Activated naive CD4-positive, alpha-beta T cell treated with anti-CD3 and anti-CD28 coated beads, Interleukin-2, amount 50 U/mL, for 24 hours (primary cell): Measurements from ENCODE around the gene STPG1.

ENCODE experiments used
- H3K27ac Mint-ChIP-seq: one replicate; pipeline ENCODE4 v1.8.0; 2021; ENCODE audit warnings: mild to moderate bottlenecking, mixed read lengths
- H3K27me3 Mint-ChIP-seq: one replicate; pipeline ENCODE4 v1.8.0; 2021; ENCODE audit warnings: mixed read lengths
- H3K36me3 Mint-ChIP-seq: one replicate; pipeline ENCODE4 v1.8.0; 2021; ENCODE audit warnings: mixed read lengths
- H3K4me1 Mint-ChIP-seq: one replicate; pipeline ENCODE4 v1.8.0; 2021; ENCODE audit warnings: mixed read lengths
- H3K4me3 Mint-ChIP-seq: one replicate; pipeline ENCODE4 v1.8.0; 2021; ENCODE audit warnings: mild to moderate bottlenecking, mixed read lengths
- H3K9me3 Mint-ChIP-seq: one replicate; pipeline ENCODE4 v1.8.0; 2021; ENCODE audit warnings: mixed read lengths

Gene STPG1

DNA sequence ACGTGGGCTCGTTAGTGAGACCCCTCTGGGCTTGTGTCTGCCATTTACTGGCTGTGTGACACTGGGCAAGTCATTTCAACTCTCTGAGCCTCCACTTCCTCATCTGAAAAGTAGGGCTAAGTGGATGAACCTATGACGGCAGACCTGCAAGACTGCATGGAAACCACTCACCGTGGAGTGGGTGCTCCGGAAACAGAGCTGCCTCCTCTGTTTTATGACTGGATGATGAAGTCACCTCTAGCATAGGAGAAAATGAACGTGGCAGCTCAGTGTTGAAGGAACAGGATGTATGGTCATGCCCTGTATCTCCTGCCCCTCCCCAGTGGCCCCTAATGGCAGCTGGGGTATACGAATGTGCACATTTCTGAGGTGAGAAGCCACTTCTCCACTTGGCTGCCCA, 40.5 kb downstream of the STPG1 start:
- Mint-ChIP-seq H3K9me3 (no peaks in the 10 kb centered on the region), H3K27me3 (no peaks in the 10 kb centered on the region), H3K4me1 (no peaks in the 10 kb centered on the region), H3K36me3 (peaks cover 3% of the 10 kb centered on the region), H3K27ac (no peak overlapping the region), H3K4me3 (no peak overlapping the region)

DNA sequence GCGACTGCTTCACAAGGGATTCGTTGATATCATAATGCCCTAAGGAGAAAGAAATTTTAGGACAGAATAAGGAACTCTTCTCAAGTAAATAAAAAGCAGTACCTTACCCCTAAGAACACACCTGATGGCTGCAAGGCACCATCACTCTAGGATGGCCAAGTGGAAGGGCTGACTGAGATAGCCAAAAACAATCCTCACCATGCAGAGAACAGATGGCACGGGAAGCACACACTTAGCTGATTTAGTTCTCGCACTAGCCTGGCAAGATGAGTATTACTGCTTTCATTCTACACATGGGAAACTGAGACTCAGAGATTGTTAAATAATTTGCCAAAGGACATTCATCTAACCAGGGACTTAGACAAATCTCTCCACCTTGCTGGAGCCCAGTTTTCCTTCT, 43.8 kb downstream of the STPG1 start:
- Mint-ChIP-seq H3K27me3 (no peaks in the 10 kb centered on the region), H3K4me1 (peaks cover 7% of the 10 kb centered on the region), H3K9me3 (no peaks in the 10 kb centered on the region), H3K36me3 (no peaks in the 10 kb centered on the region), H3K27ac (no peak overlapping the region), H3K4me3 (no peak overlapping the region)

DNA sequence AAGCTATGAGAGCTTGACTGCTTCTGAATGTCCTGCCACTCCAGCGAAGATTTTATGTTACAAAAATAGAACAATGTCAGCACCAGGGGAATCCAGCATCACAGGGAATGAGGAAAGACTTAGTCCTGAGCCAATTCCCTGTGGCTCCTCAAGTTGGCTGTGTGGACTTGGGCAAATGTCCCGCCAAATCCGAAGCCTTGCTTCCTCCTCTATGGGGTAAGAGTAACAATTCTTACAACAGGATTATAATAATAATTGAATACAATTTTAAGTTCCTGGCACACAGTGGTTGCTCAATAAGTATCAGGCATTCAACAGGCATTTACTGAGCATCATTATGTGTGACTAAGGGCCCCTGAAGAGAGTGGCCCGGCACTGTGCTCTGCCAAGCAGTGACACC, 44.4 kb downstream of the STPG1 start:
- Mint-ChIP-seq H3K4me1 (peaks cover 8% of the 10 kb centered on the region), H3K27ac (no peak overlapping the region), H3K9me3 (no peaks in the 10 kb centered on the region), H3K36me3 (no peaks in the 10 kb centered on the region), H3K4me3 (no peak overlapping the region), H3K27me3 (no peaks in the 10 kb centered on the region)

DNA sequence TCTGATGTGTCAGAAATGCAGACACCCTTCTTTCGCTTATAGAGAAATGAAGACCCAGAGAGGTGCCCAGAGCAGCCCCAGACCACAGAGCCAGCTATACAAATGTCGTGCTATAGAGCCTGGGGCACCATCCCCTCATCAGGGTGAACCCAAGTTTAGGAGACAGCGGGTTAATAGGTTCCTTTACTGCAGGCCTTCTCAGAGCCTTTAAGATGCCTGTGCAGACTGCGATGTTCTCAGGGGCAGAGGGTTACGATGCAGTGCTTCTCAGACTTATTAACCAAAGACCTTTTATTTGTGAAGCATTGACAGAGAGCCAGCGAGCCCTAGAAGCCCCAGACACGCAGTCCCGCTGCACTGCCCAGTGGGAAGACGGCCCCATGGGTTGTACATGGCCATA, 46.9 kb downstream of the STPG1 start:
- Mint-ChIP-seq H3K36me3 (no peaks in the 10 kb centered on the region), H3K4me3 (no peak overlapping the region), H3K27ac (no peak overlapping the region), H3K4me1 (peaks cover 8% of the 10 kb centered on the region), H3K27me3 (no peaks in the 10 kb centered on the region), H3K9me3 (no peaks in the 10 kb centered on the region)

DNA sequence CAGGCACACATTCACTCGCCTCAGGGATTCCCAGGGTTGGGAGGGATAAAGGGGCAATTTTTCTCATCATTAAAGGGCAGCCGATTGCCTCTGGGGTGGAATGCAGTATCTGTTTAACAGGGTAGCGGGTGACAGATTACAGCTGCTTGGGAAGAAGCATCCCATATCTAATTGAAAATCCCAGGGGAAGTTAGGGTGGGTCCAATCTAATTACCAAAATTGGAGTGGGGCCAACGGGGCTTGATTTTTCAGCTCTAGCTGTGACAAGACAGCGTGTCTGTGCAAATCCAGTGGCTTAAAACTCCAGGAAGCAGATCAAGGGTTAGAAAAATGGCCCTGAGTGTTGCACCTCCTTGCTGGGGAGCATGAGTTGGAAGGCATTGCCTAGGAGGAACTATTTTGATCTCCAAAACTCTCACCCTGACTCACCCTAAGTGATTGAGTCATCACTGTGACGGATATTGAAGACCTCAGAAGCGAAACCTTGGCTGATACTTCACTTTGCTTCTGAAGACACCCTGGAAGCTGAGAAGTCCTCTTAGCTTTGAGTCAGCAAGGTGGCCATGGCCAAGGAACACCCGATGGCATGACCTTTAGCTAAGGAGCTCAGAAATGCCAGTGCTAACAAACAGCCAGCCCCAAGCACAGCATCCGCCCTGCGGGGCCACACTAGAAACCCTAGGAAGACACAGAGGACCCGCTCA, 48.5 kb downstream of the STPG1 start:
- Mint-ChIP-seq H3K9me3 (no peaks in the 10 kb centered on the region), H3K4me1 (peaks cover 8% of the 10 kb centered on the region), H3K36me3 (peaks cover 3% of the 10 kb centered on the region), H3K4me3 (no peak overlapping the region), H3K27ac (no peak overlapping the region), H3K27me3 (no peaks in the 10 kb centered on the region)

DNA sequence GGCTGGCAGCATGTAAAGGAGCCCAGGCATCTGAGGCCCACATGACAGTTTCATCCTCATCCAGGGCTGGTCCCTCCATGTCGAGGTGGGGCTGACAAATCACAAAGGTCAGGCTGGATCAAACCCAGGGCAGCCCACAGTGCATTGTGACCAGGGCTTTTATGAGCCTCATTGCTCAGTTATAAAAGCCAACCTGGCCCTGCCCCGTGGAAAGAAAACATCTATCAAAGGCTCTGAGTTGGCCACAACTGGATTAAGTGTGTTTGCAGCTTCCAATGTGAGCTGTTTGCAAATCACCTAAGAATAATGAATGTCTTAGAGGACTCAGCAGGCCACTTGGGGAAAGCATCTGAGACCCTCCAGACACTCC, 49.0 kb downstream of the STPG1 start:
- Mint-ChIP-seq H3K36me3 (peaks cover 3% of the 10 kb centered on the region), H3K9me3 (no peaks in the 10 kb centered on the region), H3K4me1 (peaks cover 8% of the 10 kb centered on the region), H3K4me3 (no peak overlapping the region), H3K27me3 (no peaks in the 10 kb centered on the region), H3K27ac (no peak overlapping the region)

DNA sequence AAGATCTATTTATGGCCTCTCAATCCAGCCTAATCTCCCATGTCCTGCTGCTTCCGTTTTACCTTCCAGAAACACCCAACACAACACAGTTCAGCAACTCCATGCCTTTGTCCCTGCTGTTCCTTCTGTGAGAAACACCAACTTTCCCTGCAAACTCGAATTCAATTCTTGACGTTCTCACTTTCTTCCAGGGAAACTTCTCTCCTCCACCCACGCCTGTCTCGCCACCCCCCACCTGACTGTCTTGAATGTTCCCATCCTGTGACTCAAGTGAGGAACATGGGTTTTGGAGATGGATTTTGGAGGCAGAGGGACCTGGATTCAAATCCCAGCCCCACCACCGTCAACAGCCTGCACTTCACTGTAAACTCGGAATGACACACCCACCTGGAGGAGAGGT, 49.6 kb downstream of the STPG1 start:
- H3K27ac Mint-ChIP-seq, result no peak overlapping the region
- peaks cover 3% of the 10 kb centered on the region for H3K36me3 Mint-ChIP-seq
- no peaks in the 10 kb centered on the region for H3K27me3 Mint-ChIP-seq
- H3K4me3 Mint-ChIP-seq, result no peak overlapping the region
- H3K9me3 Mint-ChIP-seq, result no peaks in the 10 kb centered on the region
- peaks cover 8% of the 10 kb centered on the region for H3K4me1 Mint-ChIP-seq

DNA sequence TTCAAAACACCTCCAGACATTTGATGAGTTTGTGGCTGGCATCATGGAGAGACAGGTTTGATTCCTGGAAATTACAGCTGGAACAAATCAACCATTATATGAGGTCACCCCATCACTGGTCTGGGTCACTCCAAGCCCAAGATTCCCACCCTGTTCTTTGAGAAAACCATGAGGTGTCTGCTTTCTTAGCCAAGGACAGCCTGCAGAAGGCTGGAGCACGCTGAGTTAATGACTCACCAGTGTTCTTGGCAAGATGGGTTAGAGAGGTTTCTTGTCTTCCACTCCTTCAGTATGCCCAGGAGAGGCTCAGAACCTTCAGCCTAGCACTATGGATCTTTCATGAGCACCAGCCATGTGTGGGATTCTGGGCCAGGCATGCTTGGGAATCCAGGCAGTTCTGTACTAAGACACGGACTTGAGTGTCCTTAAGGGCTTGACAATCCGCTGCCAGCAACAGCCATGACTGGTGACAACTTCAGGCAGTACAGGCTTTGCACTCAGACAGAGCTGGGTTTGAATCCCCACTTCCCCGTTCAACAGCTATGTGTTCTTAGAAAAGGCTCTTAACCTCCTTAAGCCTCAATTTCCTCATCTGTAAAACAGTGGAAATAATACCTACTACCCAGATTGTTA, 50.5 kb downstream of the STPG1 start:
- Mint-ChIP-seq H3K4me3 (no peak overlapping the region), H3K36me3 (peaks cover 3% of the 10 kb centered on the region), H3K9me3 (no peaks in the 10 kb centered on the region), H3K27ac (no peak overlapping the region), H3K4me1 (peaks cover 8% of the 10 kb centered on the region), H3K27me3 (no peaks in the 10 kb centered on the region)

DNA sequence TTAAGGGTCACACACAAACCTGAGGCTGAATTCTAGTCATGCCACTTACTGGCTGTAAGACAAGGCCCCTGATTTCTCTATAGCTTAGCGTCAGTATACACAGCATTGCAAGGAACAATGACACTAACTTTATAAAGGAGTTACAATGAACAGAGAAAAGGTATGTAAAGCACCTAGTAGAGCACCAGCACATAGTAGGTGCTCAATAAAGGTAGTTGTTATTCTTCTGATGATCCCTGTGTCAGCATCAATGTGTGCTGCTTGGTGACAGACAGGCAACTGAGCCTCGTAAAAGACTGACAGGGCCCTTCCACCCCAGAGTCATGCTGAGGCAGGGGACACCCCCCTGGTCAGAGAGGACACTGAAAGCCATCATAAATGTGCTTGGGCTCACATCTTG, 51.2 kb downstream of the STPG1 start:
- Mint-ChIP-seq H3K27ac (no peak overlapping the region), H3K4me1 (peaks cover 8% of the 10 kb centered on the region), H3K4me3 (no peak overlapping the region), H3K27me3 (no peaks in the 10 kb centered on the region), H3K36me3 (peaks cover 8% of the 10 kb centered on the region), H3K9me3 (no peaks in the 10 kb centered on the region)

DNA sequence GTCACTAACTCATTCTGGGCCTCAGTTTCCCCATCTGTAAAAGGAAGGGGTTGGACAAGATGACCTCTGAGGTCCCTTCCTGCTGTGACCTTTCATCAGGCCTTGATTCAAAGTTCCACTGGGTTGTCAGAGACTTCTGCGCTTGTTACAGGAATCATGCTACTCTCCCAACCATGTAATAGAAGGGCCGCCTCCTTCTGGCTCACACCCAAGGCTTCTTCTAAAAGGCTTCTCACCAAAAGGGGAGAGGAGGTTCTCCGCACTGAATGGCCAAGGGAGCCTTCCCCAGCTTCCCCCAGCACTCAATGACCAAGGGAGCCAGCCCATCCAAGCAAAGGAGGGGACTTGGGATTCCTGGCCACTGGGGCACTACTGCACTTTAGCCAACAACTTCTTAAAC, 51.8 kb downstream of the STPG1 start:
- no peak overlapping the region for H3K4me3 Mint-ChIP-seq
- H3K4me1 Mint-ChIP-seq, result peaks cover 8% of the 10 kb centered on the region
- H3K36me3 Mint-ChIP-seq, result peaks cover 8% of the 10 kb centered on the region
- no peak overlapping the region for H3K27ac Mint-ChIP-seq
- H3K9me3 Mint-ChIP-seq, result no peaks in the 10 kb centered on the region
- H3K27me3 Mint-ChIP-seq, result no peaks in the 10 kb centered on the region

DNA sequence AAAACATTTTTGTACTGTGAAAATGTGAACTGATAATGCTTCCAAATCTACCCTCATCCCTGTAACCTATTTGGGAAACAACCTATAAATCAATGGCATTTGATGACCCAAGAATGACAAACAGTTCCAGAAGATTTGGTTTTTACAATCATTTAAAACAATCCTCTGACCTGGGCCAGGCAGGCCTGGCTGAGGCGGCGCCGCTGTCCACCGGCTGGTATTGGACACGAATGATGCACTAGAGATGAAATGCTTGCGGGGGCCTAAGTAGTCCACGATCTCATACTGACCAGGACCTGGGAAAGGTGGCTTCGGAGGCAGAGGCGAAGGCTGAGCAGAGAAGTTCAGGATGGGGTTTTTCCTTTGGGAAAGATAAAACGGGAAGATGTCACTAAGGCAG, 52.9 kb downstream of the STPG1 start:
- H3K27ac Mint-ChIP-seq, result no peak overlapping the region

DNA sequence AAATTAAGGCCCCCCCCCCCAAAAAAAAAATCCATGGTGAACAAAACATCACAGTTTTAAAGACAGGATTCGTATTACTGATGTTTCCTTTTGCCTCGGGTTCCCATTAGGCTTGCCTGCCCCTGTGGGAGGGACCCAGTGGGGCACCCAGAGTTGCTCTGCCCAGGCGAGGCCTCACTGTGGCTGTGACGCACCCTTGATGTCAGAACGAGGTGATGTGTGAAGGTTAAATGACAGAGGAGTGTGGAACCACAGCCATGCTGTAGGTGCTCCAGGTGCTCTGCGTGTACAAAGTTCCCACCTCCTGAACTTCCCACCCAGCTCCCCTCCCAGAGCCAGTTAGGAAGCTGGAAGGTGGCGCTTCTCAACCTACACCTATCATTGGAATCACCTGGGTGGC, 56.5 kb downstream of the STPG1 start:
- Mint-ChIP-seq H3K36me3 (peaks cover 8% of the 10 kb centered on the region), H3K27ac (no peak overlapping the region), H3K4me3 (no peak overlapping the region), H3K4me1 (peaks cover 11% of the 10 kb centered on the region), H3K27me3 (no peaks in the 10 kb centered on the region), H3K9me3 (no peaks in the 10 kb centered on the region)

More for the DNA sequence above, 52.9 kb downstream of the STPG1 start:
- Mint-ChIP-seq H3K4me1 (peaks cover 8% of the 10 kb centered on the region), H3K9me3 (no peaks in the 10 kb centered on the region), H3K36me3 (peaks cover 8% of the 10 kb centered on the region), H3K4me3 (no peak overlapping the region), H3K27me3 (no peaks in the 10 kb centered on the region)

DNA sequence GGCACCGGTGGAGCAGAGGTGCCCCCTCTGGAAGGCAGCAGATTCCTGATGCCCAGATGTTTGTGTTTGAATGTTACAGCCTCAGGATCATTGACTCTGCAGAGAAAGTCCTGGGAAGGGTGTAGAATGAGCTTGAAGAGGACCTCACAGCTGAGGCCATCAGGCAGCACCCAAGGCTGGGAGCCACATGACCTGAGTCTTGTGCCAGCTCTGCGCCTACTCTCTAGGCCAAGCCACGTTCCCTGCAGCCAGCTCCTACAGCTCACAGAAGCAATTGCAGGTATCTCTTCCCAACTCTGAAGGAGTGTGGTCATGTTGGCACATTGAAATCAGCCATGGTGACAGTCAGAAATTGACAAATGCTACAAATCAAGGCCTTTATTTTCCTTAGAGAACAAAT, 58.1 kb downstream of the STPG1 start:
- H3K27me3 Mint-ChIP-seq, result no peaks in the 10 kb centered on the region
- H3K4me1 Mint-ChIP-seq, result peaks cover 22% of the 10 kb centered on the region
- H3K4me3 Mint-ChIP-seq, result no peak overlapping the region
- H3K9me3 Mint-ChIP-seq, result no peaks in the 10 kb centered on the region
- H3K36me3 Mint-ChIP-seq, result peaks cover 5% of the 10 kb centered on the region
- no peak overlapping the region for H3K27ac Mint-ChIP-seq

DNA sequence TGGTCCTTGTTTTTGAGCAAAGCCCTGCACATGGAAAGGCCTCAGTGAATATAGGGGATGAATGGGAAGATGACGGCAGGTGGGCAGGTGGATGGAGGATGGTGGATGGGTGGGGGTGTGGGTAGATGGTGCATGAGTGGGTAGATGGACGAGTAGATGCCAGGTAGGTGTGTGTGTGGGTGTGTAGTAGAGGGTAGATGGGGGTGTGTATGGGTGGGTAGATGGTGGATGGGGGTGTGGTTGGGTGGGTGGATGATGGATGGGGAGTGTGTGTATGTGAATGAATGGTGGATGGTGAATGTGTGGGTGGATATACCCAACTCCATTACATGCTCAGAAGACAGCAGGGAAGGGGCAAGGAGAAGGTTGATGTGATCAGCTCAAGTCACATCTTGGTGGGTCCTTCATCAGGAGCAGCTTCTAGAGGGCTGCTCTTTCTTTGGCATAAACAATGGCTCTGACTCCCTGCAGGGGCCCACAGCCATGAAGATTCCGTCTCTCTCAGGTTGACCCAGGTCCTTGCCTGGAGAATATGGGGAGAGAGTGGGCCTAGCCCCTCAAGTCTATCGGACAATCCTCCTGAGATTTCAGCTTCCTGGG, 60.2 kb downstream of the STPG1 start:
- H3K4me1 Mint-ChIP-seq, result peaks cover 34% of the 10 kb centered on the region
- no peak overlapping the region for H3K4me3 Mint-ChIP-seq
- no peak overlapping the region for H3K27ac Mint-ChIP-seq
- no peaks in the 10 kb centered on the region for H3K27me3 Mint-ChIP-seq
- no peaks in the 10 kb centered on the region for H3K9me3 Mint-ChIP-seq
- H3K36me3 Mint-ChIP-seq, result peaks cover 5% of the 10 kb centered on the region

DNA sequence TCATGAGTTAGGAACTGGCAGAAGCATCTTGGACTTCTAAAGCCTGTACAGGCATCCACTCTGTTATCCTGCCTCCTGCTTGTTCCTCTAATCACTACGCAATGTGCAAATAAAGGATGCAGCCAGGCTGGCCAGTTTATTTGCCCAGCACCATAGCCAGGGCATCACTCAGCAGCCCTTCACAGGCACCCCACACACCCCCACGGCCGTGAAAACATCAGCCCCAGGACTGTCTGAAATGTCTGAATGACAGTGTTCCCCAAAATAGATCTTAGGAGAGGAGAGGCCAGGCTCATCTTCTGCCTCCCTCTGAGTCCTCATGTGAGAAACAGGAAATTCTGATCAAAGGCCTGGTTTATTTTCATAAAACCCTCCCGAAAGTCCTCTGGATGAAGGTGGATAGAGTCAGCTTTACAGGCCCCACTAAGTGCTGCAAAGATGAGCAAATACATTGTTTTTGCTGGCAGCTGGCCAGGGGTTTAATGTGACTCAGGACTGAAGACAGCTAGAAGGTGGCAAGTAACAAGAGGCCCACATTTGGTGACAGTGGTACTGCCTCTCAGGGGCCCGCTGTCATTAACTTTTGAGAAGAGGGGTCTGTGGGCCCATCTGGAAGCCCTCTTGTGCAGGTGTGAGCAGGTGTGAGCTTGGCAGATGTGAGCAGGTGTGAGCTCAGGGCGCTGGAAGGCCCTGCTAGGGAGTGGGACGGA, 61.5 kb downstream of the STPG1 start:
- H3K9me3 Mint-ChIP-seq, result no peaks in the 10 kb centered on the region
- peaks cover 34% of the 10 kb centered on the region for H3K4me1 Mint-ChIP-seq
- no peak overlapping the region for H3K27ac Mint-ChIP-seq
- no peaks in the 10 kb centered on the region for H3K36me3 Mint-ChIP-seq
- H3K4me3 Mint-ChIP-seq, result no peak overlapping the region
- H3K27me3 Mint-ChIP-seq, result no peaks in the 10 kb centered on the region

DNA sequence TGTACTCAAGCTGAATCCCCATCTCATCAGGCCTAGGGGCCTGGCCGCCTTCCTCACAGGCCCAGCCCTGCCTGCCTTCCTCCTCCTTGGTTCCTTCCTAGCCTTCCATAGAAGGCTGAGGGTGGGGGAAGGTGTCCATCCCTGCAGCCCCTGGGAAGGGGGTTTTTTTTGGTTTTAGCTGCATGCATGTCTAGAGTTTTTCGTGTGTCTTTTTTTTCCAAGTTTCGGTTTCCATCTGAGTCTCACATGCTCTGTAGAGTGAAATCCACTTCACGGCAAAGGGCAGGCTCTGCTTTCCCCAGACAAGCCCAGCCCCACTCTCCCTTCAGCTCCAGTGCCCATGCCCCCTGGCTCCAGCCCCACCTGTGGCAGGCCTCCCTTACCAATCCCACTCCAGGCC, 62.3 kb downstream of the STPG1 start:
- Mint-ChIP-seq H3K4me3 (no peak overlapping the region), H3K27me3 (no peaks in the 10 kb centered on the region), H3K27ac (no peak overlapping the region), H3K9me3 (no peaks in the 10 kb centered on the region), H3K36me3 (no peaks in the 10 kb centered on the region), H3K4me1 (peaks cover 34% of the 10 kb centered on the region)
